Vagina (tissue), 2 donors: ENCODE measurements around the gene MFN1. TPM values are rescaled to one million over a fixed set of nuclear protein-coding genes. Genes with fewer than 3 reads are reported as not detected.
"Not testable (repeated sequence)": the region's sequence is repeated elsewhere in the genome, so short reads cannot be mapped to it uniquely, and the experiment has no call there.

ENCODE experiments used
- DNase-seq, 2 donors: peaks; one replicate each; pipeline ENCODE4 v3.0.0-alpha.2; 2017; ENCODE audit errors: extremely low spot score in 2 of 2
- H3K27ac ChIP-seq: fragments of 200-600 bp; sonication (generic); one replicate; pipeline ENCODE4 v1.5.1; 2019
- H3K27me3 ChIP-seq: fragments of 200-600 bp; sonication (generic); one replicate; pipeline ENCODE4 v1.5.1; 2019
- H3K36me3 ChIP-seq, 2 donors: fragments of 200-600 bp; sonication (generic); one replicate each; pipeline ENCODE4 v1.5.1; 2017 to 2019
- H3K4me1 ChIP-seq: fragments of 200-600 bp; sonication (generic); one replicate; pipeline ENCODE4 v1.5.1; 2019
- H3K4me3 ChIP-seq, 2 donors: fragments of 200-600 bp; sonication (generic); 1 replicate in 1 of 2; 2 replicates in 1 of 2; pipeline ENCODE4 v1.5.1; 2016 to 2019
- H3K9me3 ChIP-seq: fragments of 200-600 bp; sonication (generic); one replicate; pipeline ENCODE4 v1.5.1; 2019
- CTCF ChIP-seq, 3 experiments: fragments of 450-650 bp in 2 of 3; fragments of 200-600 bp in 1 of 3; sonication (generic) in 1 of 3; IDR thresholded peaks; one replicate each; pipeline ENCODE4 v1.5.1; 2017 to 2019; ENCODE audit warnings: antibody characterized with exemption in 3 of 3, mild to moderate bottlenecking in 2 of 3, moderate library complexity in 2 of 3
- POLR2A ChIP-seq, 2 donors: fragments of 450-650 bp; IDR thresholded peaks; one replicate each; pipeline ENCODE4 v1.6.1; 2017; ENCODE audit warnings: antibody characterized with exemption in 2 of 2, mild to moderate bottlenecking in 2 of 2, moderate library complexity in 2 of 2
- POLR2AphosphoS5 ChIP-seq, 2 donors: sonication (generic); formaldehyde crosslinking; IDR thresholded peaks; one replicate each; pipeline ENCODE4 v1.9.0; 2017; ENCODE audit warnings: antibody characterized with exemption in 2 of 2, mild to moderate bottlenecking in 2 of 2, low read depth in 1 of 2; ENCODE audit not compliant: insufficient read depth in 1 of 2
- intact Hi-C: fragments of 100-400 bp; cut with DNase I; formaldehyde crosslinking; loops from one replicate; pipeline ENCODE4 v1.15.1; 2023
- total RNA-seq: library from RNA; depleted of rRNA; stranded (reverse); fragments of >200 nt; gene quantifications from one replicate; pipeline ENCODE4 v1.2.3, GENCODE V29; 2016

MFN1 gene
- total RNA-seq, 1 donor from 2014 or later: 33.1 TPM

GRCh38 chr3:179301645-179302044 lies 45.9 kb upstream of the MFN1 start:
- no peak overlapping the region for H3K27ac ChIP-seq
- H3K9me3 ChIP-seq: no peaks in the 10 kb centered on the region
- intact Hi-C loops: no loop called here

GRCh38 chr3:179302111-179302510 lies 45.4 kb upstream of the MFN1 start:
- intact Hi-C loops: no loop called here
- no peaks in the 10 kb centered on the region for H3K4me1 ChIP-seq
- DNase-seq: no peak
- no peaks in the 10 kb centered on the region for H3K36me3 ChIP-seq
- H3K27me3 ChIP-seq: no peaks in the 10 kb centered on the region
- H3K27ac ChIP-seq: no peak overlapping the region
- H3K4me3 ChIP-seq: no peak overlapping the region
- no peaks in the 10 kb centered on the region for H3K9me3 ChIP-seq
- TF ChIP-seq POLR2AphosphoS5 (IDR thresholded peaks at IDR 0.05; ENCODE audit: insufficient read depth in 1 of 2, low read depth in 1 of 2) (no peak), CTCF (IDR thresholded peaks at IDR 0.05) (no peak), POLR2A (IDR thresholded peaks at IDR 0.05) (no peak)

More at GRCh38 chr3:179301645-179302044, 45.9 kb upstream of the MFN1 start:
- Histone ChIP-seq H3K4me1 (no peaks in the 10 kb centered on the region), H3K4me3 (no peak overlapping the region), H3K27me3 (no peaks in the 10 kb centered on the region), H3K36me3 (no peaks in the 10 kb centered on the region)
- DNase-seq: no peak
- TF ChIP-seq CTCF (IDR thresholded peaks at IDR 0.05) (no peak), POLR2A (IDR thresholded peaks at IDR 0.05) (no peak), POLR2AphosphoS5 (IDR thresholded peaks at IDR 0.05; ENCODE audit: insufficient read depth in 1 of 2, low read depth in 1 of 2) (no peak)

GRCh38 chr3:179304605-179305004 lies 42.9 kb upstream of the MFN1 start:
- H3K27me3 ChIP-seq: no peaks in the 10 kb centered on the region
- DNase-seq: no peak
- H3K4me3 ChIP-seq: no peak overlapping the region
- H3K27ac ChIP-seq: no peak overlapping the region
- intact Hi-C loops: no loop called here
- no peaks in the 10 kb centered on the region for H3K4me1 ChIP-seq
- TF ChIP-seq POLR2A (IDR thresholded peaks at IDR 0.05): no peak
- no peak for TF ChIP-seq CTCF (IDR thresholded peaks at IDR 0.05)
- no peak for TF ChIP-seq POLR2AphosphoS5 (IDR thresholded peaks at IDR 0.05; ENCODE audit: insufficient read depth in 1 of 2, low read depth in 1 of 2)
- H3K9me3 ChIP-seq: no peaks in the 10 kb centered on the region
- no peaks in the 10 kb centered on the region for H3K36me3 ChIP-seq

GRCh38 chr3:179307362-179307761 lies 40.1 kb upstream of the MFN1 start:
- DNase-seq, H3K27me3 ChIP-seq, H3K27ac ChIP-seq, H3K4me1 ChIP-seq, H3K36me3 ChIP-seq, H3K9me3 ChIP-seq, H3K4me3 ChIP-seq, intact Hi-C loops: not testable (repeated sequence)

- TF ChIP-seq CTCF (IDR thresholded peaks at IDR 0.05) (no peak), POLR2AphosphoS5 (IDR thresholded peaks at IDR 0.05; ENCODE audit: insufficient read depth in 1 of 2, low read depth in 1 of 2) (no peak), POLR2A (IDR thresholded peaks at IDR 0.05) (no peak)
Measured at GRCh38 chr3:179308001-179308400, 39.5 kb upstream of the MFN1 start.

More at GRCh38 chr3:179308001-179308400, 39.5 kb upstream of the MFN1 start:
- intact Hi-C loops: no loop called here
- no peaks in the 10 kb centered on the region for H3K36me3 ChIP-seq
- H3K27ac ChIP-seq: no peak overlapping the region
- H3K4me1 ChIP-seq: no peaks in the 10 kb centered on the region
- H3K27me3 ChIP-seq: no peaks in the 10 kb centered on the region
- H3K9me3 ChIP-seq: no peaks in the 10 kb centered on the region
- DNase-seq: no peak
- H3K4me3 ChIP-seq: no peak overlapping the region
